ENCODE data around the gene TCEA3. TPM values are rescaled to one million over a fixed set of nuclear protein-coding genes. Genes with fewer than 3 reads are reported as not detected.

Gene TCEA3
- total and polyA plus RNA-seq, 10 of the 15 experiments (the other 5 are each of a cell fraction or from before 2014, with no cell fraction given), result 0.06 to 0.23 (median 0.08) TPM; not detected in 7

DNA sequence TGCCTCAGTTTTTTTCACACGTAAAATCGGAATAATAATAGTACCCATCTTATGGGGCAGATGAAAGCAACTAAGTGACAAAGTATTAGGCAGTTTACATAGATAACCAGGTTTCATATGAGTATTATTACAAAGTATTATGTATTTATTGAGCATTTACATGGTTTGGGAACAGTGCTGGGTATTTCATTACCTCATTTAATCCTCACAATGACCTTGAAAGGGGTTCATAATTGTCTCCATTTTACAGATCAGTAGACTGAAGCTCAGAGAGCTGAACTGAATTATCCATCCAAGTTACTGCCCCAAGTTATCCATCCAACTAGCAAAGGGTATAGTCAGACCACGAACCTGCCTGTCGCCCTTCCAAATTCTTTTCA lies 21.2 kb downstream of the TCEA3 start:
- H3K4me2 ChIP-seq (ENCODE audit: control insufficient read depth, insufficient read depth), result no peak overlapping the region; the same call in 1 of the 2 replicates
- WGBS (ENCODE audit: insufficient coverage, insufficient replicate concordance, low lambda C conversion rate, missing lambda C conversion rate), result 86% methylated on average over 4 of the region's 4 CpGs
- no TSS peak for BruUV-seq (replicated peaks)
- ATAC-seq, result no peak
- no peak overlapping the region for H2AFZ ChIP-seq (ENCODE audit: control insufficient read depth, low read depth, low read length)
- no peaks in the 10 kb centered on the region for H3K9me3 ChIP-seq (replicated peaks; ENCODE audit: control insufficient read depth, insufficient read depth, low read length)
- no peak for TF ChIP-seq HSF1 (IDR thresholded peaks at IDR 0.05; ENCODE audit: low read depth, low read length)
- TF ChIP-seq NRF1 (conservative IDR thresholded peaks at IDR 0.05; ENCODE audit: low read depth, low read length), result no peak
- TF ChIP-seq YY1 (IDR thresholded peaks at IDR 0.05; ENCODE audit: low read depth, low read length), result no peak
- H3K4me3 ChIP-seq, result no peak overlapping the region
- no peaks in the 10 kb centered on the region for H3K36me3 ChIP-seq (ENCODE audit: control insufficient read depth in 2 of 2, insufficient read depth in 2 of 2, low read length in 1 of 2)
- ChIA-PET POLR2A (no interaction called here), RAD21 (ENCODE audit: unreplicated experiment) (interaction anchor here (1.2 to 1.3 kb wide), 2 partner anchors 59 to 219 kb away, joined by 4 read pairs; no protein-coding TSS in a partner anchor), SMC1A (ENCODE audit: uncharacterized antibody, unreplicated experiment) (interaction anchor here (0.6 to 2.7 kb wide), 11 partner anchors 9 to 355 kb away, joined by 3 to 11 read pairs (median 3); no protein-coding TSS in a partner anchor), CTCF (interaction anchor here (0.6 to 3.1 kb wide), 21 partner anchors 9 to 682 kb away, joined by 3 to 17 read pairs (median 4); no protein-coding TSS in a partner anchor)
- no peaks in the 10 kb centered on the region for H3K79me2 ChIP-seq (ENCODE audit: control insufficient read depth, insufficient read depth, low read length)
- no peak for FAIRE-seq
- no peak overlapping the region for H3K27ac ChIP-seq (ENCODE audit: control insufficient read depth, insufficient read depth)
- H3K27me3 ChIP-seq (replicated peaks in 1 of 2; ENCODE audit: control insufficient read depth in 2 of 2, insufficient read depth in 2 of 2, low read length in 1 of 2), result peaks cover 0 to 3% of the 10 kb centered on the region in 2 experiments; a peak in 2 of 4 replicates
- H4K20me1 ChIP-seq (ENCODE audit: control insufficient read depth, insufficient read depth), result no peaks in the 10 kb centered on the region
- no peak for DNase-seq (ENCODE audit: low read depth, low spot score)
- H3K9ac ChIP-seq (ENCODE audit: control insufficient read depth, insufficient read depth, low read length), result no peak overlapping the region
- in situ Hi-C loops (cut with MboI) (no loop called here), intact Hi-C loops (cut with micrococcal nuclease; ENCODE audit: unreplicated experiment) (loop anchor here (5.0 kb wide), 4 partner anchors 61 to 426 kb away; partner anchors contain the start of genes HNRNPR and HTR1D)
- 0 out of 2 replicates have a peak, but pooled peaks cover 5% of the 10 kb centered on the region for H3K4me1 ChIP-seq (ENCODE audit: control insufficient read depth, insufficient read depth, low read length)

DNA sequence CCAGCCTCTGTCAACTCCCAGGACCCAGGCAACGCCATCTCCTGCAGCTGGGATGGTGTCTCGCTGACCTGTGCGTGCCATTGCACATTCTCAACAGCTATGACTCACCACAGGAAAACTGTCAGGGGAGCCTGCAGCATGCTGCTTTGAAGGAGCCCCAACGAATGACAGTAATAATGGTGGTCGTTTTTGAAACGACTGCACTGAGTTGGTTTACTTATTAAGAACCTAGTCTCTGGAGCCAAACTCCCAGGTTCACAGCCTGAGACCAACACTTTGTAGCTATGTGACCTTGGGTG lies 21.6 kb downstream of the TCEA3 start:
- in situ Hi-C loops (cut with MboI), result no loop called here
- Histone ChIP-seq H3K27me3 (replicated peaks in 1 of 2; ENCODE audit: control insufficient read depth in 2 of 2, insufficient read depth in 2 of 2, low read length in 1 of 2) (0 out of 4 replicates have a peak, but pooled peaks cover 0 to 3% of the 10 kb centered on the region in 2 experiments), H2AFZ (ENCODE audit: control insufficient read depth, low read depth, low read length) (no peak overlapping the region), H3K4me3 (no peak overlapping the region), H3K9ac (ENCODE audit: control insufficient read depth, insufficient read depth, low read length) (no peak overlapping the region), H3K79me2 (ENCODE audit: control insufficient read depth, insufficient read depth, low read length) (no peaks in the 10 kb centered on the region), H4K20me1 (ENCODE audit: control insufficient read depth, insufficient read depth) (no peaks in the 10 kb centered on the region), H3K4me1 (ENCODE audit: control insufficient read depth, insufficient read depth, low read length) (0 out of 2 replicates have a peak, but pooled peaks cover 5% of the 10 kb centered on the region), H3K9me3 (replicated peaks; ENCODE audit: control insufficient read depth, insufficient read depth, low read length) (no peaks in the 10 kb centered on the region), H3K36me3 (ENCODE audit: control insufficient read depth in 2 of 2, insufficient read depth in 2 of 2, low read length in 1 of 2) (no peaks in the 10 kb centered on the region), H3K4me2 (ENCODE audit: control insufficient read depth, insufficient read depth) (no peak overlapping the region), H3K27ac (ENCODE audit: control insufficient read depth, insufficient read depth) (no peak overlapping the region)
- DNase-seq (ENCODE audit: low read depth, low spot score) (no peak), ATAC-seq (no peak; the same call in 2 of the 3 replicates), FAIRE-seq (no peak)
- ChIA-PET POLR2A (no interaction called here), SMC1A (ENCODE audit: uncharacterized antibody, unreplicated experiment) (interaction anchor here (0.5 to 2.7 kb wide), 11 partner anchors 9 to 416 kb away, joined by 3 to 11 read pairs (median 3); no protein-coding TSS in a partner anchor), RAD21 (ENCODE audit: unreplicated experiment) (interaction anchor here (1.2 to 1.3 kb wide), 2 partner anchors 58 to 219 kb away, joined by 4 read pairs; no protein-coding TSS in a partner anchor), CTCF (interaction anchor here (0.6 to 3.1 kb wide), 15 partner anchors 9 to 682 kb away, joined by 3 to 17 read pairs (median 4); no protein-coding TSS in a partner anchor)
- TF ChIP-seq PAX8 (IDR thresholded peaks at IDR 0.05), result no peak
- no peak for TF ChIP-seq NBN (IDR thresholded peaks at IDR 0.05)
- TF ChIP-seq, protein P1, sequence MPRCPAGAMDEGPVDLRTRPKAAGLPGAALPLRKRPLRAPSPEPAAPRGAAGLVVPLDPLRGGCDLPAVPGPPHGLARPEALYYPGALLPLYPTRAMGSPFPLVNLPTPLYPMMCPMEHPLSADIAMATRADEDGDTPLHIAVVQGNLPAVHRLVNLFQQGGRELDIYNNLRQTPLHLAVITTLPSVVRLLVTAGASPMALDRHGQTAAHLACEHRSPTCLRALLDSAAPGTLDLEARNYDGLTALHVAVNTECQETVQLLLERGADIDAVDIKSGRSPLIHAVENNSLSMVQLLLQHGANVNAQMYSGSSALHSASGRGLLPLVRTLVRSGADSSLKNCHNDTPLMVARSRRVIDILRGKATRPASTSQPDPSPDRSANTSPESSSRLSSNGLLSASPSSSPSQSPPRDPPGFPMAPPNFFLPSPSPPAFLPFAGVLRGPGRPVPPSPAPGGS (IDR thresholded peaks at IDR 0.05; ENCODE audit: borderline replicate concordance, insufficient read depth, low read depth, low read length, poor library complexity, severe bottlenecking), result peak; percentile 28
- WGBS (ENCODE audit: insufficient coverage, insufficient replicate concordance, low lambda C conversion rate, missing lambda C conversion rate), result 20% methylated on average over 6 of the region's 6 CpGs
- intact Hi-C loops (cut with micrococcal nuclease; ENCODE audit: unreplicated experiment), result loop anchor here (5.0 kb wide), 4 partner anchors 61 to 426 kb away; partner anchors contain the start of genes HNRNPR and HTR1D
- BruUV-seq (replicated peaks), result no TSS peak
